Measurements from ENCODE around the gene SLC35G2. TPM values are rescaled to one million over a fixed set of nuclear protein-coding genes. Genes with fewer than 3 reads are reported as not detected.
"Not testable (repeated sequence)": the region's sequence is repeated elsewhere in the genome, so short reads cannot be mapped to it uniquely, and the experiment has no call there.

SLC35G2 gene
- total and polyA plus RNA-seq, 4 donors = 1.1 to 13.1 (median 4.9) TPM

DNA sequence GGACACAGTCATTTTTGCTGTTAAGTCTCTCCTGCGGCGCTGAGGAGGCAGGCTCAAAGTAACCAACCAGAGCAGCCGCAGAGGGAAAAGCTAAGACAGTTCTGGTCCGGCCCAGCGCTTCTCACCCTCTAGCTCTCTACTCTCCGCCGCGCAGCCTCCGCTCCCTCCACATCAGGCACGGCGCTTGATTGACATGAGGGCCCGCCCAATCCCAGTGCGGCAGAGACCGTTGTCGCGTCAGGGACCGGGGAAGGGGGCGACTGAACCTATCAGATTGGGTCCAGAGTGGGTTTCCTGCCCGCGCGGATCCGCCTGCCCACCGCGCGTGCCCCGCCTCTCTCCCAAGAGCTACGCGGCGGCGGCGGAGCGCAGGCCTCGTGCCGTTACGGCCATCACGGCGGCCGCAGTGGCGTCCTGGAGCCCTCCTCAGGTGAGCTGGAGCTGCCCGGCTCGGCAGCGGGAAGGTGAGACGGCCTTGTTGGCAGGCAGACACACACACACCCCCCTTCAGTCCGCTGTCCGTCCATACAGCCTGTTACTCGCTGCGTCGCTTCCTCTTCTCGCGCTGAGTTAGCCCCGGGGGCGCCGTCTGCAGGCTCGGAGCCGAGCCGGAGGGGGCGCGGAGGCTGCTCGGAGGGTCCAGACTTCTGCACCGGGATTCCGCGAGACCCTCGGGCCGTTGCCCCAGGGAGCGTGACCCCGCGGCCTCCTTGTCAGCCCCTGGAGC, 43.1 kb downstream of the SLC35G2 start, which contains the start of gene NCK1:
Gene NCK1, plus strand, starts transcription at position 319 of the 727 bp plus-strand sequence. CDS start 65,794 bp downstream, outside the sequence.
- no peaks in the 10 kb centered on the region for H3K4me1 ChIP-seq (ENCODE audit: control insufficient read depth in 1 of 2, insufficient read depth in 2 of 2, low read length in 2 of 2)
- WGBS, 2 donors = 0 to 1% methylated on average over 66 to 67 of the region's 67 CpGs
- DNase-seq (peak; percentile 99 to 100), ATAC-seq (ENCODE audit: low FRiP score) (peak; percentile 99)
- intact Hi-C loops (cut with DNase I) = loop anchor here (5.0 to 10.0 kb wide), 5 partner anchors 45 to 150 kb away; partner anchors contain the start of genes STAG1 (in 2 of the 2) and SLC35G2 (in 1 of the 2)
- H3K27ac ChIP-seq (ENCODE audit: low read depth in 1 of 2, low read length in 2 of 2) = peak within 1 kb of the TSS in 1 of 2 donors; percentile 37
- H3K4me3 ChIP-seq (ENCODE audit: low read length in 2 of 2) = peak within 1 kb of the TSS; percentile 67 to 69
- no peaks in the 10 kb centered on the region for H3K36me3 ChIP-seq (ENCODE audit: control insufficient read depth in 1 of 2, insufficient read depth in 2 of 2, low read length in 1 of 2)
- no peaks in the 10 kb centered on the region for H3K9me3 ChIP-seq (ENCODE audit: control insufficient read depth, low read length)
- H3K27me3 ChIP-seq (ENCODE audit: control insufficient read depth in 1 of 2, insufficient read depth in 2 of 2, low read length in 1 of 2) = no peaks in the 10 kb centered on the region

- 0 to 1% methylated on average over 23 to 39 of the region's 39 CpGs for WGBS, 2 donors
- Histone ChIP-seq H3K4me3 (ENCODE audit: low read length in 2 of 2) (peak overlapping the region; percentile 67 to 69), H3K27ac (ENCODE audit: low read depth in 1 of 2, low read length in 2 of 2) (peak overlapping the region in 1 of 2 donors; percentile 33), H3K27me3 (ENCODE audit: control insufficient read depth in 1 of 2, insufficient read depth in 2 of 2, low read length in 1 of 2) (no peaks in the 10 kb centered on the region), H3K9me3 (ENCODE audit: control insufficient read depth, low read length) (no peaks in the 10 kb centered on the region), H3K4me1 (ENCODE audit: control insufficient read depth in 1 of 2, insufficient read depth in 2 of 2, low read length in 2 of 2) (no peaks in the 10 kb centered on the region), H3K36me3 (ENCODE audit: control insufficient read depth in 1 of 2, insufficient read depth in 2 of 2, low read length in 1 of 2) (no peaks in the 10 kb centered on the region)
- DNase-seq (peak; percentile 65 to 81), ATAC-seq (ENCODE audit: low FRiP score) (peak; percentile 58)
- intact Hi-C loops (cut with DNase I) = loop anchor here (5.0 to 10.0 kb wide), 5 partner anchors 45 to 150 kb away; partner anchors contain the start of genes STAG1 (in 2 of the 2) and SLC35G2 (in 1 of the 2)
These were observed 43.8 kb downstream of the SLC35G2 start for GRCh38 chr3:136862617-136863322.

- no peak for ATAC-seq (ENCODE audit: low FRiP score)
- intact Hi-C loops (cut with DNase I) = loop anchor here in 1 of 2 donors (10.0 kb wide), 1 partner anchor 114 kb away; the partner anchor contains the start of gene STAG1
- Histone ChIP-seq H3K27ac (ENCODE audit: low read depth in 1 of 2, low read length in 2 of 2) (no peak overlapping the region), H3K9me3 (ENCODE audit: control insufficient read depth, low read length) (no peaks in the 10 kb centered on the region), H3K4me1 (ENCODE audit: control insufficient read depth in 1 of 2, insufficient read depth in 2 of 2, low read length in 2 of 2) (no peaks in the 10 kb centered on the region), H3K36me3 (ENCODE audit: control insufficient read depth in 1 of 2, insufficient read depth in 2 of 2, low read length in 1 of 2) (peaks cover 0 to 3% of the 10 kb centered on the region in 2 donors), H3K27me3 (ENCODE audit: control insufficient read depth in 1 of 2, insufficient read depth in 2 of 2, low read length in 1 of 2) (no peaks in the 10 kb centered on the region), H3K4me3 (ENCODE audit: low read length in 2 of 2) (no peak overlapping the region)
- no peak for DNase-seq
- 95 to 97% methylated on average over 9 of the region's 9 CpGs for WGBS, 2 donors
These were observed 50.4 kb downstream of the SLC35G2 start for GRCh38 chr3:136869282-136869681.

GRCh38 chr3:136872258-136872657, 53.3 kb downstream of the SLC35G2 start:
- H3K27me3 ChIP-seq (ENCODE audit: control insufficient read depth in 1 of 2, insufficient read depth in 2 of 2, low read length in 1 of 2); H3K9me3 ChIP-seq (ENCODE audit: control insufficient read depth, low read length); H3K4me3 ChIP-seq (ENCODE audit: low read length in 2 of 2); H3K36me3 ChIP-seq (ENCODE audit: control insufficient read depth in 1 of 2, insufficient read depth in 2 of 2, low read length in 1 of 2); H3K27ac ChIP-seq (ENCODE audit: low read depth in 1 of 2, low read length in 2 of 2); intact Hi-C loops (cut with DNase I); ATAC-seq (ENCODE audit: low FRiP score); DNase-seq; H3K4me1 ChIP-seq (ENCODE audit: control insufficient read depth in 1 of 2, insufficient read depth in 2 of 2, low read length in 2 of 2): not testable (repeated sequence)
- WGBS, 2 donors = 96 to 100% methylated on average over 3 of the region's 3 CpGs

- ATAC-seq (ENCODE audit: low FRiP score); intact Hi-C loops (cut with DNase I); H3K27me3 ChIP-seq (ENCODE audit: control insufficient read depth in 1 of 2, insufficient read depth in 2 of 2, low read length in 1 of 2); H3K36me3 ChIP-seq (ENCODE audit: control insufficient read depth in 1 of 2, insufficient read depth in 2 of 2, low read length in 1 of 2); H3K9me3 ChIP-seq (ENCODE audit: control insufficient read depth, low read length); H3K4me1 ChIP-seq (ENCODE audit: control insufficient read depth in 1 of 2, insufficient read depth in 2 of 2, low read length in 2 of 2); DNase-seq; H3K4me3 ChIP-seq (ENCODE audit: low read length in 2 of 2); H3K27ac ChIP-seq (ENCODE audit: low read depth in 1 of 2, low read length in 2 of 2): not testable (repeated sequence)
- 98 to 99% methylated on average over 2 of the region's 2 CpGs for WGBS, 2 donors
These were observed 60.6 kb downstream of the SLC35G2 start for GRCh38 chr3:136879510-136879909.

DNA sequence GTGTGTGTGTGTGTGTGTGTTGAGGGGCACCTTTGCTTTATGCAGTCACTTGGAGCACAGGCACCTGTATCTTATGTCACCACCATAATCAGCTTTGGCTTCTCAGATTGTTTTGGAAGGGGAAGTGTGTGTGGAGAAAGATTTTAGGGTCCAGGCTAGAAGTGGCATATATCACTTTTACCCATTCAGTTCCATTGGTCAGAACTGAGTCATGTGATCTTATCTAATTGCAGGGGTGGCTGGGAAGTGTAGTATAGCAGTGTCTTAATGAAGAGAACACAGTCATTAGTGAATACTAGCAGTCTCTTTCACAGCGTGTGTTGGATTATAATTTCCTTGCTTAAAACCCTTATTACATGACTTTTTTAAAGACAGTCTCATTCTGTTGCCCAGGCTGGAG, 63.6 kb downstream of the SLC35G2 start:
- Histone ChIP-seq H3K27me3 (ENCODE audit: control insufficient read depth in 1 of 2, insufficient read depth in 2 of 2, low read length in 1 of 2) (no peaks in the 10 kb centered on the region), H3K9me3 (ENCODE audit: control insufficient read depth, low read length) (no peaks in the 10 kb centered on the region), H3K4me3 (ENCODE audit: low read length in 2 of 2) (no peak overlapping the region), H3K4me1 (ENCODE audit: control insufficient read depth in 1 of 2, insufficient read depth in 2 of 2, low read length in 2 of 2) (peaks cover 2 to 3% of the 10 kb centered on the region in 2 donors), H3K36me3 (ENCODE audit: control insufficient read depth in 1 of 2, insufficient read depth in 2 of 2, low read length in 1 of 2) (no peaks in the 10 kb centered on the region), H3K27ac (ENCODE audit: low read depth in 1 of 2, low read length in 2 of 2) (no peak overlapping the region)
- ATAC-seq (ENCODE audit: low FRiP score) (no peak), DNase-seq (no peak)
- 91 to 95% methylated on average over 1 of the region's 1 CpG for WGBS, 2 donors
- intact Hi-C loops (cut with DNase I) = no loop called here

DNA sequence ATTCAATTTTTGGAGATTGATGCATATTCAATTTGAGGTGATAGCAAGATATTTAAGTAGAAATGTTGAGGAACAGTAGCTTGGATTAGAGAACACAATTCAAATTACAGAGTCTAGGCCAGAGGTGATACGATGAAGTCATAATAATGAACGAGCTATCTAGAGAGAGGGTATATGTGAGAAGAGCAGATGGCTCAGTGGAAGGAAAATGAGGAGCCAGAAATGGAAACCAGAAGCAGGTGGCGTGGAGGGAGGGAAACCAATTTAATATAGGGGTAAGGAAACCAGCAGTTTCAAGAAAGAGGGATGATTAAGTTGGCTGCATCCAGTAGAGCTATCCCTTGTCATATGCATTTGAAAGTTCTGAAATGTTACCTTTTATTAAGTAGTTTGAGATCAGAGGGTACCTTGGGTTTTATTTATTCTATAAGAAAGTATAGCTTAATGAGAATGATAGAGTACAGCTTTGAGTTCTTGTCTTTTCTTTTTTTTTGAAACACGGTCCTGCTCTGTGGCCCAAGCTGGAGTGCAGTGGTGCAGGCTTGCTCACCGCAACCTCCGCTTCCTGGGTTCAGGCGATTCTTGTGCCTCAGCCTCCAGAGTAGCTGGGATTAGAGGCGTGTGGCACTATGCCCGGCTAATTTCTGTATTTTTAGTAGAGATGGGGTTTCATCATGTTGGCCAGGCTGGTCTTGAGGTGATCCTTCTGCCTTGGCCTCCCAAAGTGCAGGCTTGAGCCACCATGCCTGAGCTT, 65.2 kb downstream of the SLC35G2 start:
- no peak for ATAC-seq (ENCODE audit: low FRiP score)

More for the DNA sequence above, 65.2 kb downstream of the SLC35G2 start:
- Histone ChIP-seq H3K4me3 (ENCODE audit: low read length in 2 of 2) (no peak overlapping the region), H3K27me3 (ENCODE audit: control insufficient read depth in 1 of 2, insufficient read depth in 2 of 2, low read length in 1 of 2) (no peaks in the 10 kb centered on the region), H3K27ac (ENCODE audit: low read depth in 1 of 2, low read length in 2 of 2) (no peak overlapping the region), H3K9me3 (ENCODE audit: control insufficient read depth, low read length) (no peaks in the 10 kb centered on the region), H3K36me3 (ENCODE audit: control insufficient read depth in 1 of 2, insufficient read depth in 2 of 2, low read length in 1 of 2) (no peaks in the 10 kb centered on the region), H3K4me1 (ENCODE audit: control insufficient read depth in 1 of 2, insufficient read depth in 2 of 2, low read length in 2 of 2) (peaks cover 2 to 3% of the 10 kb centered on the region in 2 donors)
- DNase-seq = no peak
- WGBS, 2 donors = 96% methylated on average over 9 of the region's 9 CpGs
- intact Hi-C loops (cut with DNase I) = no loop called here
